HepG2 (cell line): ENCODE data around the gene PPM1H. TPM values are rescaled to one million over a fixed set of nuclear protein-coding genes. Genes with fewer than 3 reads are reported as not detected.
"Not testable (repeated sequence)": the region's sequence is repeated elsewhere in the genome, so short reads cannot be mapped to it uniquely, and the experiment has no call there.

ENCODE experiments used
- ATAC-seq: fragments of 200-7000 bp; cut with Tn5 transposase; 3 replicates; pipeline ENCODE4 v1.9.1; 2020; ENCODE audit warnings: mild to moderate bottlenecking, moderate library complexity
- BruUV-seq: library from RNA; stranded (reverse); fragments of 400-500 nt; replicated peaks from 2 replicates; lab custom pipeline; 2021; lab: Mats Ljungman, UMichigan
- CTCF ChIA-PET: fragments of 300-600 bp; formaldehyde crosslinking; extraction: SDS; loops from one replicate; lab custom pipeline; 2021; ENCODE audit warnings: low total read pairs, inconsistent platforms, low intra/inter-chr PET ratio; lab: Yijun Ruan, JAX
- POLR2A ChIA-PET: fragments of 350-600 bp; sonication (Branson Sonifier 250); formaldehyde crosslinking; loops from one replicate; lab custom pipeline; 2020; ENCODE audit warnings: antibody characterized with exemption, inconsistent platforms; lab: Yijun Ruan, JAX
- DNase-seq: peaks from one replicate; pipeline ENCODE4 v3.0.0-alpha.2; 2015; ENCODE audit warnings: low spot score
- FAIRE-seq: peaks from 3 replicates; lab custom pipeline; 2011; peaks lifted over from hg19 to GRCh38; lab: Jason Lieb, UNC
- H2AFZ ChIP-seq: one replicate; pipeline ENCODE4 v1.6.1; 2011; ENCODE audit warnings: low read length, inconsistent platforms
- H3K27ac ChIP-seq: fragments of 300-600 bp; 3 replicates; pipeline ENCODE4 v1.8.0; 2011; ENCODE audit warnings: mixed run types, mild to moderate bottlenecking, mixed read lengths, low read length, inconsistent platforms; ENCODE audit not compliant: insufficient read depth; ENCODE audit errors: extremely low read length
- H3K27me3 ChIP-seq, 2 experiments: fragments of 200-600 bp in 1 of 2; 2 replicates in 1 of 2; 3 replicates in 1 of 2; pipeline versions ENCODE4 v1.6.0 to v1.8.0; 2011; ENCODE audit warnings: low read length in 2 of 2, mild to moderate bottlenecking in 2 of 2, moderate library complexity in 2 of 2, inconsistent platforms in 1 of 2; ENCODE audit not compliant: insufficient read depth in 2 of 2, control insufficient read depth in 1 of 2
- H3K36me3 ChIP-seq, 2 experiments: fragments of 200-600 bp in 1 of 2; replicated peaks in 1 of 2; 2 replicates in 1 of 2; 3 replicates in 1 of 2; pipeline versions ENCODE4 v1.5.1 to v1.8.0; 2011; ENCODE audit warnings: low read length in 2 of 2, inconsistent platforms in 1 of 2; ENCODE audit not compliant: insufficient read depth in 2 of 2, control insufficient read depth in 1 of 2
- H3K4me1 ChIP-seq: 2 replicates; pipeline ENCODE4 v1.5.1; 2012; ENCODE audit warnings: low read length, inconsistent platforms; ENCODE audit not compliant: insufficient read depth
- H3K4me2 ChIP-seq: 2 replicates; pipeline ENCODE4 v1.6.0; 2011; ENCODE audit warnings: low read depth, low read length, inconsistent platforms
- H3K4me3 ChIP-seq, 3 experiments: fragments of 200-600 bp in 1 of 3; sonication (generic), shearing (Covaris generic) in 1 of 3; replicated peaks in 1 of 3; 2 replicates each; pipeline ENCODE4 v1.5.1; 2011 to 2016; ENCODE audit warnings: low read length in 3 of 3, inconsistent platforms in 2 of 3, low read depth in 2 of 3, mild to moderate bottlenecking in 2 of 3, control low read depth in 1 of 3, mixed read lengths in 1 of 3; ENCODE audit not compliant: insufficient read depth in 1 of 3
- H3K79me2 ChIP-seq: one replicate; pipeline ENCODE4 v1.6.1; 2011; ENCODE audit warnings: low read length, inconsistent platforms; ENCODE audit not compliant: insufficient read depth
- H3K9ac ChIP-seq: 2 replicates; pipeline ENCODE4 v1.6.0; 2011; ENCODE audit warnings: mild to moderate bottlenecking, low read depth, low read length, inconsistent platforms; ENCODE audit not compliant: insufficient read depth
- H3K9me3 ChIP-seq: 2 replicates; pipeline ENCODE4 v1.5.1; 2012; ENCODE audit warnings: mild to moderate bottlenecking, low read length
- H4K20me1 ChIP-seq: 2 replicates; pipeline ENCODE4 v1.6.0; 2011; ENCODE audit warnings: inconsistent platforms, mild to moderate bottlenecking, low read length, moderate library complexity; ENCODE audit not compliant: insufficient read depth
- DRAP1 ChIP-seq: IDR thresholded peaks from 2 replicates; pipeline ENCODE4 v1.6.1; 2016; ENCODE audit warnings: missing genetic modification reagents, missing compliant biosample characterization
- FOSL2 ChIP-seq: sonication (generic); formaldehyde crosslinking; IDR thresholded peaks from 2 replicates; pipeline ENCODE4 v1.4.0; 2020; ENCODE audit warnings: missing genetic modification reagents
- GZF1 ChIP-seq: sonication (generic); formaldehyde crosslinking; IDR thresholded peaks from 2 replicates; pipeline ENCODE4 v1.5.1; 2020; ENCODE audit warnings: mild to moderate bottlenecking, missing genetic modification reagents
- NFKBIZ ChIP-seq: IDR thresholded peaks from 2 replicates; pipeline ENCODE4 v1.6.1; 2018; ENCODE audit warnings: missing genetic modification reagents, missing compliant biosample characterization
- POGZ ChIP-seq: sonication (generic); formaldehyde crosslinking; IDR thresholded peaks from 2 replicates; pipeline ENCODE4 v1.4.0; 2020; ENCODE audit warnings: mild to moderate bottlenecking, missing genetic modification reagents
- POLR2AphosphoS5 ChIP-seq: IDR thresholded peaks from 2 replicates; pipeline ENCODE4 v1.6.1; 2012; ENCODE audit warnings: low read depth, low read length
- RERE ChIP-seq: IDR thresholded peaks from 2 replicates; pipeline ENCODE4 v1.6.1; 2016; ENCODE audit warnings: low read depth, missing genetic modification reagents, missing compliant biosample characterization
- SIN3A ChIP-seq: IDR thresholded peaks from 2 replicates; pipeline ENCODE4 v1.6.1; 2011; ENCODE audit warnings: low read depth, mild to moderate bottlenecking, control low read depth, low read length, borderline replicate concordance
- ZFX ChIP-seq: sonication (generic); formaldehyde crosslinking; IDR thresholded peaks from 2 replicates; pipeline ENCODE4 v1.4.0; 2020; ENCODE audit warnings: mild to moderate bottlenecking, low read depth, missing genetic modification reagents, moderate library complexity
- WGBS: methylation state at CpG from one replicate; pipeline ENCODE4 v1.1.6; 2017; ENCODE audit warnings: low lambda C conversion rate; 5-methylcytosine and 5-hydroxymethylcytosine counted together
- in situ Hi-C: cut with HindIII; loops from 2 replicates; pipeline ENCODE4 v1.10.0; 2017; ENCODE audit warnings: low pct_unique_long_range_greater_than_20kb; ENCODE audit not compliant: extremely low pct_ligation_motif_present
- intact Hi-C: fragments of 100-400 bp; cut with micrococcal nuclease; formaldehyde crosslinking; loops from one replicate; pipeline ENCODE4 v1.10.0; 2022; ENCODE audit not compliant: unreplicated experiment
- polyA plus RNA-seq, 8 experiments: library from polyadenylated mRNA; depleted of rRNA in 3 of 8; stranded (reverse) in 7 of 8; unstranded in 1 of 8; fragments of >200 nt; fragmentation: Illumina TruSeq in 4 of 8; extraction: Trizol in 4 of 8; gene quantifications; 2 replicates each; pipeline versions ENCODE4 v1.2.1 to v1.2.3, GENCODE V29; 2011 to 2016; ENCODE audit warnings: low read depth in 4 of 8, missing spikeins in 1 of 8, mixed read lengths in 1 of 8; ENCODE audit not compliant: insufficient read depth in 1 of 8
- total RNA-seq, 5 experiments: library from RNA; depleted of rRNA; stranded (reverse); fragments of >200 nt; fragmentation: Illumina TruSeq; extraction: Trizol; gene quantifications; 2 replicates each; pipeline ENCODE4 v1.2.3, GENCODE V29; 2016; ENCODE audit warnings: low read depth in 1 of 5

Gene PPM1H
- total and polyA plus RNA-seq, 2 of the 13 experiments (the other 11 are each of a cell fraction or from before 2014, with no cell fraction given) = 29.1 to 38.1 TPM

- TF ChIP-seq RERE (CRISPR knock-in tag) = 0 out of 2 replicates have a peak, but pooled peaks have one; percentile 10
- TF ChIP-seq FOSL2 (CRISPR knock-in tag) = peak; percentile 83
- peak; percentile 8; the same call in 1 of the 2 replicates for TF ChIP-seq ZFX (CRISPR knock-in tag)
- peak; percentile 60; the same call in 1 of the 2 replicates for TF ChIP-seq GZF1 (CRISPR knock-in tag)
- 0 out of 2 replicates have a peak, but pooled peaks have one; percentile 18 for TF ChIP-seq SIN3A
- 0 out of 2 replicates have a peak, but pooled peaks have one; percentile 15 for TF ChIP-seq NFKBIZ
- peak; percentile 45; the same call in 1 of the 2 replicates for TF ChIP-seq DRAP1
- peak; percentile 33; the same call in 1 of the 2 replicates for TF ChIP-seq POLR2AphosphoS5
- TF ChIP-seq POGZ (CRISPR knock-in tag) = peak; percentile 60
- TF ChIP-seq, all 625 proteins: peak for 20; not testable (repeated sequence) for 605
These were observed 31.6 kb upstream of the PPM1H start (continued) for GRCh38 chr12:62966446-62966989.

GRCh38 chr12:62965700-62966099, 30.8 kb upstream of the PPM1H start:
- intact Hi-C loops = loop anchor here (2.0 kb wide), 2 partner anchors 31 to 73 kb away; partner anchors contain the start of gene PPM1H
- BruUV-seq, H3K4me3 ChIP-seq, ATAC-seq, H3K9ac ChIP-seq, H2AFZ ChIP-seq, H3K79me2 ChIP-seq, H3K4me2 ChIP-seq, CTCF ChIA-PET, H4K20me1 ChIP-seq, H3K27me3 ChIP-seq, H3K9me3 ChIP-seq, FAIRE-seq, DNase-seq, in situ Hi-C loops, H3K36me3 ChIP-seq: not testable (repeated sequence)
- Histone ChIP-seq H3K4me1 (peaks cover 80% of the 10 kb centered on the region), H3K27ac (peak overlapping the region; percentile 97)
- POLR2A ChIA-PET = interaction anchor here (1.3 kb wide), 1 partner anchor 35 kb away, joined by 4 read pairs; no protein-coding TSS in a partner anchor
- WGBS = 92% methylated on average over 4 of the region's 4 CpGs
